Endothelial cell of umbilical vein (primary cell): ENCODE data around the gene ABI3BP. TPM values are rescaled to one million over a fixed set of nuclear protein-coding genes. Genes with fewer than 3 reads are reported as not detected.

Source experiments
- BruUV-seq: library from RNA; stranded (reverse); fragments of 400-500 nt; replicated peaks from 2 replicates; lab custom pipeline; 2021; lab: Mats Ljungman, UMichigan
- CTCF ChIA-PET: fragments of 300-600, 350-600 bp; sonication (Branson Sonifier 250); formaldehyde crosslinking; loops from one replicate; lab custom pipeline; 2021; ENCODE audit warnings: antibody characterized with exemption, inconsistent platforms; lab: Charles Lee
- POLR2A ChIA-PET: fragments of 300-600, 350-600 bp; sonication (Branson Sonifier 250); formaldehyde crosslinking; loops from one replicate; lab custom pipeline; 2021; ENCODE audit warnings: antibody characterized with exemption, inconsistent platforms; lab: Charles Lee
- DNase-seq: peaks from one replicate; pipeline ENCODE4 v3.0.0-alpha.2; 2011; ENCODE audit warnings: low read depth, low spot score
- FAIRE-seq: peaks from 2 replicates; lab custom pipeline; 2011; peaks lifted over from hg19 to GRCh38; lab: Jason Lieb, UNC
- H2AFZ ChIP-seq: 2 replicates; pipeline ENCODE4 v1.6.0; 2012; ENCODE audit warnings: low read depth, low read length, control low read depth, inconsistent platforms
- H3K27ac ChIP-seq: 2 replicates; pipeline ENCODE4 v1.5.1; 2011; ENCODE audit warnings: low read depth, mild to moderate bottlenecking, control low read depth, low read length, moderate library complexity; ENCODE audit not compliant: insufficient read depth
- H3K27me3 ChIP-seq, 2 experiments: 2 replicates each; pipeline versions ENCODE4 v1.6.0 to v1.6.1; 2011; ENCODE audit warnings: low read length in 2 of 2, mixed read lengths in 1 of 2; ENCODE audit not compliant: control insufficient read depth in 2 of 2, insufficient read depth in 2 of 2
- H3K36me3 ChIP-seq, 2 experiments: 2 replicates in 1 of 2; 3 replicates in 1 of 2; pipeline ENCODE4 v1.5.1; 2011; ENCODE audit warnings: low read length in 2 of 2, mild to moderate bottlenecking in 1 of 2, moderate library complexity in 1 of 2; ENCODE audit not compliant: control insufficient read depth in 2 of 2, insufficient read depth in 2 of 2; ENCODE audit errors: extremely low read depth in 1 of 2
- H3K4me1 ChIP-seq: 3 replicates; pipeline ENCODE4 v1.5.1; 2011; ENCODE audit warnings: mild to moderate bottlenecking, low read length; ENCODE audit not compliant: control insufficient read depth, insufficient read depth; ENCODE audit errors: extremely low read depth
- H3K4me2 ChIP-seq: 2 replicates; pipeline ENCODE4 v1.6.1; 2011; ENCODE audit warnings: low read length, control low read depth, mixed read lengths; ENCODE audit not compliant: insufficient read depth
- H3K4me3 ChIP-seq, 3 experiments: fragments of 200-600 bp in 1 of 3; sonication (generic), shearing (Covaris generic) in 1 of 3; replicated peaks in 1 of 3; 2 replicates each; pipeline ENCODE4 v1.5.1; 2011 to 2016; ENCODE audit warnings: control low read depth in 3 of 3, low read length in 3 of 3, mild to moderate bottlenecking in 2 of 3, inconsistent platforms in 1 of 3, low read depth in 1 of 3, moderate library complexity in 1 of 3; ENCODE audit not compliant: insufficient read depth in 1 of 3
- H3K79me2 ChIP-seq: 2 replicates; pipeline ENCODE4 v1.6.0; 2012; ENCODE audit warnings: low read length, inconsistent platforms; ENCODE audit not compliant: control insufficient read depth, insufficient read depth
- H3K9ac ChIP-seq: replicated peaks from 2 replicates; pipeline ENCODE3; 2011; ENCODE audit warnings: low read length, control low read depth; ENCODE audit not compliant: insufficient read depth; ENCODE audit errors: extremely low read depth
- H3K9me1 ChIP-seq: replicated peaks from 3 replicates; pipeline ENCODE4 v1.6.0; 2011; ENCODE audit warnings: mild to moderate bottlenecking, low read length; ENCODE audit not compliant: control insufficient read depth, insufficient read depth; ENCODE audit errors: extremely low read depth
- H3K9me3 ChIP-seq: replicated peaks from 2 replicates; pipeline ENCODE4 v1.5.1; 2012; ENCODE audit warnings: low read length, inconsistent platforms; ENCODE audit not compliant: control insufficient read depth, insufficient read depth
- H4K20me1 ChIP-seq: replicated peaks from 2 replicates; pipeline ENCODE3; 2011; ENCODE audit warnings: mild to moderate bottlenecking, low read length; ENCODE audit not compliant: control insufficient read depth, insufficient read depth; ENCODE audit errors: extremely low read depth
- EZH2 ChIP-seq: IDR thresholded peaks from 2 replicates; pipeline ENCODE4 v1.6.1; 2012; ENCODE audit warnings: borderline replicate concordance, low read depth, mild to moderate bottlenecking, moderate library complexity, low read length, inconsistent platforms; ENCODE audit not compliant: severe bottlenecking
- FOS ChIP-seq: IDR thresholded peaks from 2 replicates; pipeline ENCODE4 v1.6.1; 2011; ENCODE audit warnings: mild to moderate bottlenecking, low read length, moderate library complexity, borderline replicate concordance; ENCODE audit not compliant: insufficient read depth
- GATA2 ChIP-seq: IDR thresholded peaks from 2 replicates; pipeline ENCODE4 v1.7.0; 2011; ENCODE audit warnings: low read depth, mild to moderate bottlenecking, moderate library complexity, mixed read lengths, low read length; ENCODE audit not compliant: insufficient read length, insufficient read depth
- JUN ChIP-seq: IDR thresholded peaks from 2 replicates; pipeline ENCODE4 v1.6.1; 2011; ENCODE audit warnings: borderline replicate concordance, low read depth; ENCODE audit not compliant: insufficient read length, insufficient read depth
- MAX ChIP-seq: IDR thresholded peaks from 2 replicates; pipeline ENCODE4 v1.6.1; 2011; ENCODE audit not compliant: insufficient read depth, insufficient read length
- MYC ChIP-seq: IDR thresholded peaks from one replicate; pipeline ENCODE4 v1.6.1; 2011; ENCODE audit warnings: mild to moderate bottlenecking, low read depth, low read length
- POLR2A ChIP-seq: IDR thresholded peaks from 2 replicates; pipeline ENCODE4 v1.6.1; 2012; ENCODE audit warnings: low read depth, mild to moderate bottlenecking, control low read depth, low read length
- POLR2AphosphoS5 ChIP-seq: IDR thresholded peaks from 2 replicates; pipeline ENCODE4 v1.6.1; 2012; ENCODE audit warnings: low read depth, mild to moderate bottlenecking, control low read depth, low read length, moderate library complexity; ENCODE audit not compliant: insufficient read depth
- dilution Hi-C: fragments of 300-500 bp; cut with MboI; formaldehyde crosslinking; loops from one replicate; pipeline ENCODE4 v1.15.0; 2019; ENCODE audit warnings: low sequenced_read_pairs; ENCODE audit not compliant: extremely low pct_ligation_motif_present
- intact Hi-C: fragments of 100-400 bp; cut with micrococcal nuclease; formaldehyde crosslinking; loops from one replicate; pipeline ENCODE4 v1.10.0; 2022
- polyA plus RNA-seq, 4 experiments: library from polyadenylated mRNA; depleted of rRNA in 3 of 4; stranded (reverse) in 3 of 4; unstranded in 1 of 4; fragments of >200 nt; gene quantifications; 2 replicates each; pipeline versions ENCODE4 v1.2.1 to v1.2.3, GENCODE V29; 2011 to 2012; ENCODE audit warnings: missing spikeins in 1 of 4
- total RNA-seq: library from RNA; stranded (reverse); gene quantifications from 2 replicates; pipeline ENCODE4 v1.2.3, GENCODE V29; 2021
- TF ChIP-seq, protein P1 (sequence below), 2 donors: IDR thresholded peaks; 1 replicate in 1 of 2; 2 replicates in 1 of 2; pipeline ENCODE4 v1.5.1; 2011; ENCODE audit warnings: low read length in 2 of 2, mild to moderate bottlenecking in 2 of 2, moderate library complexity in 2 of 2, control low read depth in 1 of 2, inconsistent platforms in 1 of 2, low read depth in 1 of 2; ENCODE audit not compliant: insufficient read depth in 1 of 2; ENCODE audit errors: extremely low read depth in 1 of 2

Gene ABI3BP
- total and polyA plus RNA-seq, 2 donors (not counting 3 experiments of a cell fraction or from before 2014, with no cell fraction given), result 78.1 to 106 TPM

DNA sequence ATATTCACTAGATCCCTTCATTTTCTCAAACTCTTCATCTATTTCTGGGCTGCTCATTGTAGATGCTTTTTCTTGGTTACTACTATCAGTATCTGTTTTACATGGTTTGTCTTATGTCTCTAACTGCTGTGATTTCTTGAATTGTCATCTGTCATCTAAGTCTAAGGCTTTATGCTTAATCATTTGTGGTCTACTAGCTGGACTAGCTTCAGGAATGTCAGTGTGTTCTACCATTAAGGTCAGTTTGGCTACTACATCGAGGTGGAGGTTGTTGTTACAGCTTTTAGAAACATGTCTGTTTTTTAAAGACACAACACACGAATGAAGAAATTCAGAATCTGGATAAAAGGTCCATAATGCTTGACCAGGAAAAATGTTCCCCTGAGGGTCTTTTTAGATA, 82.2 kb downstream of the ABI3BP start:
- no peak overlapping the region for H2AFZ ChIP-seq
- no peaks in the 10 kb centered on the region for H3K36me3 ChIP-seq
- no peak overlapping the region for H3K9ac ChIP-seq
- no peaks in the 10 kb centered on the region for H3K79me2 ChIP-seq
- ChIA-PET POLR2A (no interaction called here), CTCF (interaction anchor here (1.4 to 1.8 kb wide), 2 partner anchors 14 to 18 kb away, joined by 4 to 5 read pairs; no protein-coding TSS in a partner anchor)
- no peak overlapping the region for H3K4me3 ChIP-seq
- H3K9me3 ChIP-seq, result no peaks in the 10 kb centered on the region
- DNase-seq, result no peak
- H3K4me2 ChIP-seq, result no peak overlapping the region
- no TSS peak for BruUV-seq
- no peaks in the 10 kb centered on the region for H4K20me1 ChIP-seq
- H3K9me1 ChIP-seq, result no peaks in the 10 kb centered on the region
- intact Hi-C loops, result no loop called here
- no peaks in the 10 kb centered on the region for H3K27me3 ChIP-seq
- no peak overlapping the region for H3K27ac ChIP-seq
- dilution Hi-C loops, result no loop called here
- TF ChIP-seq POLR2A, result no peak
- no peak for TF ChIP-seq JUN
- no peak for TF ChIP-seq EZH2
- TF ChIP-seq POLR2AphosphoS5, result no peak
- no peak for TF ChIP-seq GATA2
- TF ChIP-seq MAX, result no peak
- TF ChIP-seq, protein P1, sequence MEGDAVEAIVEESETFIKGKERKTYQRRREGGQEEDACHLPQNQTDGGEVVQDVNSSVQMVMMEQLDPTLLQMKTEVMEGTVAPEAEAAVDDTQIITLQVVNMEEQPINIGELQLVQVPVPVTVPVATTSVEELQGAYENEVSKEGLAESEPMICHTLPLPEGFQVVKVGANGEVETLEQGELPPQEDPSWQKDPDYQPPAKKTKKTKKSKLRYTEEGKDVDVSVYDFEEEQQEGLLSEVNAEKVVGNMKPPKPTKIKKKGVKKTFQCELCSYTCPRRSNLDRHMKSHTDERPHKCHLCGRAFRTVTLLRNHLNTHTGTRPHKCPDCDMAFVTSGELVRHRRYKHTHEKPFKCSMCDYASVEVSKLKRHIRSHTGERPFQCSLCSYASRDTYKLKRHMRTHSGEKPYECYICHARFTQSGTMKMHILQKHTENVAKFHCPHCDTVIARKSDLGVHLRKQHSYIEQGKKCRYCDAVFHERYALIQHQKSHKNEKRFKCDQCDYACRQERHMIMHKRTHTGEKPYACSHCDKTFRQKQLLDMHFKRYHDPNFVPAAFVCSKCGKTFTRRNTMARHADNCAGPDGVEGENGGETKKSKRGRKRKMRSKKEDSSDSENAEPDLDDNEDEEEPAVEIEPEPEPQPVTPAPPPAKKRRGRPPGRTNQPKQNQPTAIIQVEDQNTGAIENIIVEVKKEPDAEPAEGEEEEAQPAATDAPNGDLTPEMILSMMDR (IDR thresholded peaks at IDR 0.05; ENCODE audit: extremely low read depth in 1 of 2, insufficient read depth in 1 of 2, low read depth in 1 of 2, low read length in 2 of 2), result no peak
- TF ChIP-seq MYC, result no peak
- no peak for TF ChIP-seq FOS
- peaks cover 29% of the 10 kb centered on the region for H3K4me1 ChIP-seq
- no peak for FAIRE-seq
